Measurements from ENCODE around the gene RHO.
"Not testable (repeated sequence)": the region's sequence is repeated elsewhere in the genome, so short reads cannot be mapped to it uniquely, and the experiment has no call there.

The RHO gene

GRCh38 chr3:129528589-129529100 lies at the start of gene RHO:
RHO (plus strand) TSS chr3:129528639; CDS start chr3:129528734, 95 bp downstream.
- DNase-seq (ENCODE audit: low read depth) = no peak

- DNase-seq (ENCODE audit: low read depth) = not testable (repeated sequence)
Measured at GRCh38 chr3:129481225-129481765, 47.1 kb upstream of the RHO start.

- peak; percentile 36 for DNase-seq (ENCODE audit: low read depth)
Measured at GRCh38 chr3:129481766-129482332, 46.6 kb upstream of the RHO start.

- no peak for DNase-seq (ENCODE audit: low read depth)
Measured at GRCh38 chr3:129482721-129483120, 45.7 kb upstream of the RHO start.

GRCh38 chr3:129483870-129484269 lies 44.6 kb upstream of the RHO start:
- DNase-seq (ENCODE audit: low read depth) = no peak

- DNase-seq (ENCODE audit: low read depth) = not testable (repeated sequence)
Measured at GRCh38 chr3:129485146-129485545, 43.3 kb upstream of the RHO start.

- DNase-seq (ENCODE audit: low read depth) = peak; percentile 99
Measured at GRCh38 chr3:129485721-129486663, 42.4 kb upstream of the RHO start.

- no peak for DNase-seq (ENCODE audit: low read depth)
Measured at GRCh38 chr3:129486664-129487035, 41.8 kb upstream of the RHO start.

- DNase-seq (ENCODE audit: low read depth) = no peak
Measured at GRCh38 chr3:129487183-129487867, 41.1 kb upstream of the RHO start.

GRCh38 chr3:129487868-129488335 lies 40.5 kb upstream of the RHO start:
- DNase-seq (ENCODE audit: low read depth) = not testable (repeated sequence)

GRCh38 chr3:129489258-129489657 lies 39.2 kb upstream of the RHO start:
- DNase-seq (ENCODE audit: low read depth) = not testable (repeated sequence)

GRCh38 chr3:129490273-129490675 lies 38.2 kb upstream of the RHO start:
- DNase-seq (ENCODE audit: low read depth) = peak; percentile 75

GRCh38 chr3:129491077-129491476 lies 37.4 kb upstream of the RHO start:
- DNase-seq (ENCODE audit: low read depth) = not testable (repeated sequence)

GRCh38 chr3:129491794-129492193 lies 36.6 kb upstream of the RHO start:
- DNase-seq (ENCODE audit: low read depth) = peak; percentile 57

- no peak for DNase-seq (ENCODE audit: low read depth)
Measured at GRCh38 chr3:129492691-129493090, 35.7 kb upstream of the RHO start.

GRCh38 chr3:129493206-129493605 lies 35.2 kb upstream of the RHO start:
- no peak for DNase-seq (ENCODE audit: low read depth)

- DNase-seq (ENCODE audit: low read depth) = not testable (repeated sequence)
Measured at GRCh38 chr3:129494499-129494898, 33.9 kb upstream of the RHO start.

GRCh38 chr3:129495006-129495639 lies 33.3 kb upstream of the RHO start:
- peak; percentile 61 for DNase-seq (ENCODE audit: low read depth)

- DNase-seq (ENCODE audit: low read depth) = not testable (repeated sequence)
Measured at GRCh38 chr3:129497876-129498275, 30.6 kb upstream of the RHO start.

- DNase-seq (ENCODE audit: low read depth) = not testable (repeated sequence)
Measured at GRCh38 chr3:129498603-129499488, 29.6 kb upstream of the RHO start.

All from GM04503 (cell line).